HCT116 (cell line): ENCODE data around the gene THBD.

Experiments
- ATF3 ChIP-seq: IDR thresholded peaks from 2 replicates; pipeline ENCODE4 v1.6.1; 2012
- CEBPB ChIP-seq: IDR thresholded peaks from 2 replicates; pipeline ENCODE4 v1.6.1; 2012; ENCODE audit warnings: low read depth
- CTCF ChIP-seq, 3 experiments: fragments of 200-600 bp in 1 of 3; sonication (generic) in 1 of 3; IDR thresholded peaks in 2 of 3; conservative IDR thresholded peaks in 1 of 3; 2 replicates each; pipeline ENCODE4 v1.5.1; 2012 to 2017; ENCODE audit warnings: low read depth in 2 of 3, low read length in 2 of 3, antibody characterized with exemption in 1 of 3, borderline replicate concordance in 1 of 3, control low read depth in 1 of 3, mild to moderate bottlenecking in 1 of 3, mixed read lengths in 1 of 3, mixed run types in 1 of 3, moderate library complexity in 1 of 3; ENCODE audit not compliant: insufficient read depth in 1 of 3
- EZH2 ChIP-seq: fragments of 200-600 bp; sonication (generic); IDR thresholded peaks from 2 replicates; pipeline ENCODE4 v1.6.1; 2017; ENCODE audit warnings: antibody characterized with exemption, mixed run types
- EZH2phosphoT487 ChIP-seq: fragments of 200-600 bp; IDR thresholded peaks from 2 replicates; pipeline ENCODE4 v1.6.1; 2018; ENCODE audit warnings: antibody characterized with exemption, borderline replicate concordance
- FOSL1 ChIP-seq: IDR thresholded peaks from 2 replicates; pipeline ENCODE4 v1.6.1; 2012; ENCODE audit warnings: low read depth
- JUND ChIP-seq: IDR thresholded peaks from 2 replicates; pipeline ENCODE4 v1.6.1; 2012
- POLR2A ChIP-seq: IDR thresholded peaks from 2 replicates; pipeline ENCODE4 v1.7.0; 2011; ENCODE audit warnings: borderline replicate concordance; ENCODE audit not compliant: insufficient read depth, insufficient read length; ENCODE audit errors: extremely low read depth
- POLR2AphosphoS5 ChIP-seq: IDR thresholded peaks from 2 replicates; pipeline ENCODE4 v1.6.1; 2011; ENCODE audit warnings: mild to moderate bottlenecking, low read depth, low read length, moderate library complexity
- RAD21 ChIP-seq: IDR thresholded peaks from 2 replicates; pipeline ENCODE4 v1.6.1; 2012; ENCODE audit warnings: low read depth, mild to moderate bottlenecking
- REST ChIP-seq: IDR thresholded peaks from 2 replicates; pipeline ENCODE4 v1.6.1; 2012; ENCODE audit warnings: low read depth
- TCF7L2 ChIP-seq: IDR thresholded peaks from 2 replicates; pipeline ENCODE4 v1.7.0; 2011; ENCODE audit warnings: borderline replicate concordance, inconsistent platforms; ENCODE audit not compliant: insufficient read depth, insufficient read length; ENCODE audit errors: extremely low read depth
- YY1 ChIP-seq: IDR thresholded peaks from 2 replicates; pipeline ENCODE4 v1.6.1; 2011; ENCODE audit warnings: low read length, low read depth, moderate library complexity, mild to moderate bottlenecking; ENCODE audit not compliant: insufficient replicate concordance; ENCODE audit errors: extremely low read depth
- TF ChIP-seq, protein P1 (sequence below): IDR thresholded peaks from 2 replicates; pipeline ENCODE4 v1.6.1; 2012

- TF ChIP-seq CTCF (IDR thresholded peaks at IDR 0.05 in 2 of 3, conservative IDR thresholded peaks at IDR 0.05 in 1 of 3; ENCODE audit: borderline replicate concordance in 1 of 3, insufficient read depth in 1 of 3, low read depth in 2 of 3, low read length in 2 of 3) (no peak), EZH2 (no peak), POLR2AphosphoS5 (no peak), REST (no peak), JUND (no peak), EZH2phosphoT487 (no peak), RAD21 (no peak), YY1 (no peak), TCF7L2 (no peak), POLR2A (no peak), ATF3 (no peak), FOSL1 (no peak), CEBPB (no peak)
- TF ChIP-seq, protein P1, sequence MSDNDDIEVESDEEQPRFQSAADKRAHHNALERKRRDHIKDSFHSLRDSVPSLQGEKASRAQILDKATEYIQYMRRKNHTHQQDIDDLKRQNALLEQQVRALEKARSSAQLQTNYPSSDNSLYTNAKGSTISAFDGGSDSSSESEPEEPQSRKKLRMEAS: no peak
Measured at GRCh38 chr20:23084282-23084844, 34.9 kb upstream of the THBD start.
